Fibroblast of villous mesenchyme (primary cell): ENCODE results near the gene GDF9. TPM values are rescaled to one million over a fixed set of nuclear protein-coding genes. Genes with fewer than 3 reads are reported as not detected.
A peak's percentile ranks its signal among the peaks of the same experiment; 100 is the strongest.

ENCODE experiments used
- DNase-seq: peaks from one replicate; pipeline ENCODE4 v3.0.0-alpha.2; 2010; ENCODE audit warnings: low read depth
- H3K4me3 ChIP-seq: 2 replicates; pipeline ENCODE4 v1.5.1; 2011; ENCODE audit warnings: low read depth, mild to moderate bottlenecking, low read length
- CTCF ChIP-seq: IDR thresholded peaks from 2 replicates; pipeline ENCODE4 v1.5.1; 2012; ENCODE audit warnings: low read depth, mild to moderate bottlenecking, low read length; ENCODE audit not compliant: insufficient read depth
- total RNA-seq: library from RNA; depleted of rRNA; stranded (reverse); fragments of >200 nt; gene quantifications from 2 replicates; pipeline ENCODE4 v1.2.3, GENCODE V29; 2012

Gene GDF9
- total RNA-seq, 1 donor = not detected

GRCh38 chr5:132901036-132901435 is 34.8 kb upstream of the GDF9 start:
- no peak for TF ChIP-seq CTCF
- no peak for DNase-seq
- no peak overlapping the region for H3K4me3 ChIP-seq

- DNase-seq = no peak
- no peak for TF ChIP-seq CTCF
- no peak overlapping the region for H3K4me3 ChIP-seq
Measured at GRCh38 chr5:132898094-132898493, 31.8 kb upstream of the GDF9 start.

- DNase-seq = no peak
- no peak overlapping the region for H3K4me3 ChIP-seq
- no peak for TF ChIP-seq CTCF
Measured at GRCh38 chr5:132896685-132897084, 30.4 kb upstream of the GDF9 start.

GRCh38 chr5:132895719-132896305 is 29.5 kb upstream of the GDF9 start:
- no peak overlapping the region for H3K4me3 ChIP-seq
- DNase-seq = no peak
- no peak for TF ChIP-seq CTCF

- no peak overlapping the region for H3K4me3 ChIP-seq
- no peak for DNase-seq
- no peak for TF ChIP-seq CTCF
Measured at GRCh38 chr5:132890817-132891216, 24.5 kb upstream of the GDF9 start.

- DNase-seq = no peak
- TF ChIP-seq CTCF = no peak
- H3K4me3 ChIP-seq = no peak overlapping the region
Measured at GRCh38 chr5:132889501-132889900, 23.2 kb upstream of the GDF9 start.

- H3K4me3 ChIP-seq = no peak overlapping the region
- no peak for TF ChIP-seq CTCF
- DNase-seq = peak; percentile 17
Measured at GRCh38 chr5:132887283-132887682, 21.0 kb upstream of the GDF9 start.
